A549 (cell line): ENCODE data around the gene TMEM272.

Source experiments
- BHLHE40 ChIP-seq: IDR thresholded peaks from 2 replicates; pipeline ENCODE4 v1.6.1; 2012; ENCODE audit warnings: low read depth, low read length, inconsistent platforms
- CHD2 ChIP-seq: fragments of 150-350 bp; IDR thresholded peaks from 2 replicates; pipeline ENCODE4 v1.6.1; 2014; ENCODE audit warnings: low read length; ENCODE audit not compliant: partially characterized antibody
- CTCF ChIP-seq: fragments of >200 bp; sonication (Bioruptor Twin); formaldehyde crosslinking; IDR thresholded peaks from 3 replicates; pipeline ENCODE4 v1.5.1; 2016
- ELK1 ChIP-seq: fragments of 150-350 bp; IDR thresholded peaks from 2 replicates; pipeline ENCODE4 v1.6.1; 2014; ENCODE audit warnings: low read depth, mild to moderate bottlenecking, low read length
- EP300 ChIP-seq, 2 experiments: fragments of >200 bp; sonication (Bioruptor Twin); formaldehyde crosslinking; IDR thresholded peaks; 2 replicates in 1 of 2; 3 replicates in 1 of 2; pipeline ENCODE4 v1.6.1; 2016 to 2017
- JUN ChIP-seq, 2 experiments: fragments of >200 bp; sonication (Bioruptor Twin); formaldehyde crosslinking; IDR thresholded peaks; 2 replicates in 1 of 2; 3 replicates in 1 of 2; pipeline ENCODE4 v1.6.1; 2016 to 2017
- KDM1A ChIP-seq: fragments of 200-600 bp; sonication (generic); IDR thresholded peaks from 2 replicates; pipeline ENCODE4 v1.6.1; 2016; ENCODE audit warnings: low read depth, mild to moderate bottlenecking
- RAD21 ChIP-seq, 2 experiments: fragments of >200 bp in 1 of 2; sonication (Bioruptor Twin) in 1 of 2; formaldehyde crosslinking in 1 of 2; IDR thresholded peaks in 1 of 2; conservative IDR thresholded peaks in 1 of 2; 2 replicates in 1 of 2; 3 replicates in 1 of 2; pipeline ENCODE4 v1.6.1; 2012 to 2018; ENCODE audit warnings: inconsistent platforms in 1 of 2
- SMC3 ChIP-seq: fragments of >200 bp; sonication (Bioruptor Twin); formaldehyde crosslinking; IDR thresholded peaks from 3 replicates; pipeline ENCODE4 v1.6.1; 2018; ENCODE audit warnings: inconsistent platforms
- SREBF2 ChIP-seq: fragments of 450-650 bp; IDR thresholded peaks from 2 replicates; pipeline ENCODE4 v1.6.1; 2014; ENCODE audit warnings: mild to moderate bottlenecking, moderate library complexity
- ZSCAN20 ChIP-seq: fragments of 250-450 bp; sonication (Bioruptor Pico); IDR thresholded peaks from 2 replicates; pipeline ENCODE4 v1.8.0; 2022; ENCODE audit warnings: mild to moderate bottlenecking, moderate library complexity
- TF ChIP-seq, protein P1 (sequence below): fragments of 200-600 bp; sonication (generic); IDR thresholded peaks from 2 replicates; pipeline ENCODE4 v1.6.1; 2016; ENCODE audit warnings: antibody characterized with exemption, mild to moderate bottlenecking, moderate library complexity

DNA sequence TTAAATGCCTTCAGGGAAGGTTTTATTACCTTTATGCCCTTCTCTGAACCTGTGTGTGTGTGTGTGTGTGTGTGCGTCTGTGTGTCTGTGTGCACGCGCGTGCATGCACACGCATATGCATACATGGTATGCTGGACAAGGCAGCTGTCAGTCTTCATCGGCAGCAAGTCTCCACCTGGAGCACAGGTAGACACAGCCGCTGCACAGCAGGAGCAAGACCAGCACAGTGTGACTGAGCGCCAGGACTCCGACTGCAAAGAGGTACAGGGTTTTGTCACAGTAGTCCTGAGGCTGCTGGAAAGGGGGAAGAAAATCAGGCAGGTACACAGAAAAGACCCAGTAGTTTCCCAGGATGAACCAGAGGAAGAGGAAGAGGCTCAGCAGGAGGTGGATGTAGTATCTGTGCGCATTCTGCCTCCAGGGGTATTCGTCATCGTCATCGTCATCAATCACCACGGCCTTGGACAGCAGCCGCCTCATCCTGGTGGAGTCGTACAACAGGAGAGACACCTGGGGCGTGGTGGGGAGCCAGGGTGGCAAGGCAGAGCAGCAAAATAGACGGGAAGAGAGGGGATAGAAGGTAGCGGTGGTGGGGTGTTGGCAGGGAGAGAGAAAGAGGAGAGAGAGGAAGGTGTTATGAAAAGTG, 28.2 kb downstream of the TMEM272 start:
- TF ChIP-seq BHLHE40: no peak
- TF ChIP-seq CHD2: no peak
- no peak for TF ChIP-seq CTCF
- TF ChIP-seq RAD21 (conservative IDR thresholded peaks at IDR 0.05 in 1 of 2, IDR thresholded peaks at IDR 0.05 in 1 of 2): no peak
- TF ChIP-seq ELK1: no peak
- no peak for TF ChIP-seq EP300 (IDR thresholded peaks at IDR 0.05)
- no peak for TF ChIP-seq SMC3
- TF ChIP-seq JUN (IDR thresholded peaks at IDR 0.05): no peak
- TF ChIP-seq, protein P1, sequence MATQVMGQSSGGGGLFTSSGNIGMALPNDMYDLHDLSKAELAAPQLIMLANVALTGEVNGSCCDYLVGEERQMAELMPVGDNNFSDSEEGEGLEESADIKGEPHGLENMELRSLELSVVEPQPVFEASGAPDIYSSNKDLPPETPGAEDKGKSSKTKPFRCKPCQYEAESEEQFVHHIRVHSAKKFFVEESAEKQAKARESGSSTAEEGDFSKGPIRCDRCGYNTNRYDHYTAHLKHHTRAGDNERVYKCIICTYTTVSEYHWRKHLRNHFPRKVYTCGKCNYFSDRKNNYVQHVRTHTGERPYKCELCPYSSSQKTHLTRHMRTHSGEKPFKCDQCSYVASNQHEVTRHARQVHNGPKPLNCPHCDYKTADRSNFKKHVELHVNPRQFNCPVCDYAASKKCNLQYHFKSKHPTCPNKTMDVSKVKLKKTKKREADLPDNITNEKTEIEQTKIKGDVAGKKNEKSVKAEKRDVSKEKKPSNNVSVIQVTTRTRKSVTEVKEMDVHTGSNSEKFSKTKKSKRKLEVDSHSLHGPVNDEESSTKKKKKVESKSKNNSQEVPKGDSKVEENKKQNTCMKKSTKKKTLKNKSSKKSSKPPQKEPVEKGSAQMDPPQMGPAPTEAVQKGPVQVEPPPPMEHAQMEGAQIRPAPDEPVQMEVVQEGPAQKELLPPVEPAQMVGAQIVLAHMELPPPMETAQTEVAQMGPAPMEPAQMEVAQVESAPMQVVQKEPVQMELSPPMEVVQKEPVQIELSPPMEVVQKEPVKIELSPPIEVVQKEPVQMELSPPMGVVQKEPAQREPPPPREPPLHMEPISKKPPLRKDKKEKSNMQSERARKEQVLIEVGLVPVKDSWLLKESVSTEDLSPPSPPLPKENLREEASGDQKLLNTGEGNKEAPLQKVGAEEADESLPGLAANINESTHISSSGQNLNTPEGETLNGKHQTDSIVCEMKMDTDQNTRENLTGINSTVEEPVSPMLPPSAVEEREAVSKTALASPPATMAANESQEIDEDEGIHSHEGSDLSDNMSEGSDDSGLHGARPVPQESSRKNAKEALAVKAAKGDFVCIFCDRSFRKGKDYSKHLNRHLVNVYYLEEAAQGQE: no peak
- TF ChIP-seq SREBF2: no peak
- no peak for TF ChIP-seq KDM1A
- TF ChIP-seq ZSCAN20: no peak
